HCT116 (cell line): Measurements from ENCODE around the gene RUBCN. TPM values are rescaled to one million over a fixed set of nuclear protein-coding genes. Genes with fewer than 3 reads are reported as not detected.
A peak's percentile ranks its signal among the peaks of the same experiment; 100 is the strongest.
"Not testable (repeated sequence)": the region's sequence is repeated elsewhere in the genome, so short reads cannot be mapped to it uniquely, and the experiment has no call there.

Experiments used
- ATAC-seq: fragments of 200-7000 bp; cut with Tn5 transposase; 2 replicates; pipeline ENCODE4 v1.9.1; 2020; ENCODE audit warnings: mild to moderate bottlenecking, moderate library complexity
- BruUV-seq: library from RNA; stranded (reverse); fragments of 400-500 nt; replicated peaks from 2 replicates; lab custom pipeline; 2021; lab: Mats Ljungman, UMichigan
- CTCF ChIA-PET: fragments of 300-600 bp; sonication (Branson Sonifier 250); formaldehyde crosslinking; loops from one replicate; lab custom pipeline; 2021; ENCODE audit warnings: antibody characterized with exemption; lab: Charles Lee
- POLR2A ChIA-PET: fragments of 300-600, 350-600 bp; sonication (Branson Sonifier 250); formaldehyde crosslinking; loops from one replicate; lab custom pipeline; 2021; ENCODE audit warnings: antibody characterized with exemption; lab: Charles Lee
- RAD21 ChIA-PET, 2 experiments: fragments of 300-600 bp; sonication (Branson Sonifier 250); formaldehyde crosslinking; loops; one replicate each; lab custom pipeline; 2023; ENCODE audit warnings: low total read pairs in 2 of 2; ENCODE audit not compliant: uncharacterized antibody in 2 of 2, unreplicated experiment in 2 of 2, low non-redundant PET in 1 of 2; lab: Charles Lee
- DNase-seq: peaks from one replicate; pipeline ENCODE4 v3.0.0-alpha.2; 2010; ENCODE audit warnings: low read depth, low spot score
- H2AFZ ChIP-seq: fragments of 200-600 bp; shearing (Covaris generic), sonication (generic); 2 replicates; pipeline ENCODE4 v1.6.1; 2017; ENCODE audit warnings: low read depth, mixed run types, mixed read lengths, antibody characterized with exemption, low read length; ENCODE audit not compliant: poor library complexity, severe bottlenecking
- H3K27ac ChIP-seq: 2 replicates; pipeline ENCODE4 v1.5.1; 2012; ENCODE audit warnings: low read depth, low read length
- H3K27me3 ChIP-seq: fragments of 200-600 bp; sonication (generic); 2 replicates; pipeline ENCODE4 v1.6.1; 2016; ENCODE audit warnings: mixed run types, low read length, mixed read lengths; ENCODE audit not compliant: insufficient read depth
- H3K36me3 ChIP-seq, 2 experiments: fragments of 200-500 bp in 1 of 2; fragments of 200-600 bp in 1 of 2; sonication (Bioruptor generic) in 1 of 2; sonication (generic) in 1 of 2; 2 replicates each; pipeline versions ENCODE4 v1.5.1 to v1.6.1; 2014 to 2016; ENCODE audit warnings: low read length in 2 of 2, inconsistent platforms in 1 of 2, mixed read lengths in 1 of 2, mixed run types in 1 of 2; ENCODE audit not compliant: insufficient read depth in 2 of 2, control insufficient read depth in 1 of 2
- H3K4me1 ChIP-seq, 2 experiments: fragments of 200-600 bp in 1 of 2; sonication (generic) in 1 of 2; 2 replicates each; pipeline versions ENCODE4 v1.5.1 to v1.6.1; 2012 to 2017; ENCODE audit warnings: low read length in 2 of 2, inconsistent platforms in 1 of 2, mild to moderate bottlenecking in 1 of 2, mixed read lengths in 1 of 2, mixed run types in 1 of 2, moderate library complexity in 1 of 2; ENCODE audit not compliant: insufficient read depth in 2 of 2, control insufficient read depth in 1 of 2
- H3K4me2 ChIP-seq: fragments of 200-600 bp; sonication (generic); 2 replicates; pipeline ENCODE4 v1.6.1; 2017; ENCODE audit warnings: mixed run types, low read length, mixed read lengths
- H3K4me3 ChIP-seq, 2 experiments: fragments of 200-600 bp in 1 of 2; sonication (generic) in 1 of 2; replicated peaks in 1 of 2; 2 replicates each; pipeline ENCODE4 v1.5.1; 2011 to 2016; ENCODE audit warnings: low read length in 2 of 2, control low read depth in 1 of 2, low read depth in 1 of 2, mild to moderate bottlenecking in 1 of 2, mixed read lengths in 1 of 2, mixed run types in 1 of 2
- H3K79me2 ChIP-seq: fragments of 200-600 bp; sonication (generic); 2 replicates; pipeline ENCODE4 v1.6.1; 2017; ENCODE audit warnings: mild to moderate bottlenecking, mixed run types, low read length, moderate library complexity, mixed read lengths; ENCODE audit not compliant: insufficient read depth
- H3K9ac ChIP-seq: fragments of 200-600 bp; sonication (generic); 2 replicates; pipeline ENCODE4 v1.6.1; 2016; ENCODE audit warnings: low read length, mixed read lengths
- H3K9me2 ChIP-seq: fragments of 200-600 bp; sonication (generic), shearing (Covaris generic); 2 replicates; pipeline ENCODE4 v1.6.1; 2017; ENCODE audit warnings: mixed run types, mild to moderate bottlenecking, moderate library complexity; ENCODE audit not compliant: insufficient read depth
- H3K9me3 ChIP-seq, 2 experiments: fragments of 200-500 bp in 1 of 2; fragments of 200-600 bp in 1 of 2; sonication (Bioruptor generic) in 1 of 2; sonication (generic) in 1 of 2; 2 replicates each; pipeline ENCODE4 v1.6.1; 2014 to 2017; ENCODE audit warnings: low read length in 2 of 2, mixed read lengths in 2 of 2, inconsistent platforms in 1 of 2, low read depth in 1 of 2, mild to moderate bottlenecking in 1 of 2, mixed run types in 1 of 2, moderate library complexity in 1 of 2; ENCODE audit not compliant: control insufficient read depth in 1 of 2, insufficient read depth in 1 of 2
- H4K20me1 ChIP-seq: fragments of 200-600 bp; sonication (generic), shearing (Covaris generic); 2 replicates; pipeline ENCODE4 v1.6.1; 2017; ENCODE audit warnings: mixed run types, mild to moderate bottlenecking, moderate library complexity; ENCODE audit not compliant: insufficient read depth
- RAD21 ChIP-seq: IDR thresholded peaks from 2 replicates; pipeline ENCODE4 v1.6.1; 2012; ENCODE audit warnings: low read depth, mild to moderate bottlenecking
- intact Hi-C: fragments of 100-400 bp; cut with micrococcal nuclease; formaldehyde crosslinking; loops from 2 replicates; pipeline ENCODE4 v1.10.0; 2022
- total RNA-seq: library from RNA; stranded (reverse); gene quantifications from one replicate; pipeline ENCODE4 v1.2.1, GENCODE V29; 2021; ENCODE audit not compliant: unreplicated experiment
- TF ChIP-seq, protein P1 (sequence below), 3 experiments: fragments of 200-600 bp in 1 of 3; sonication (generic) in 1 of 3; IDR thresholded peaks in 2 of 3; conservative IDR thresholded peaks in 1 of 3; 2 replicates each; pipeline ENCODE4 v1.5.1; 2012 to 2017; ENCODE audit warnings: low read depth in 2 of 3, low read length in 2 of 3, antibody characterized with exemption in 1 of 3, borderline replicate concordance in 1 of 3, control low read depth in 1 of 3, mild to moderate bottlenecking in 1 of 3, mixed read lengths in 1 of 3, mixed run types in 1 of 3, moderate library complexity in 1 of 3; ENCODE audit not compliant: insufficient read depth in 1 of 3

Gene RUBCN
- total RNA-seq, 1 experiment from 2014 or later = 21.4 TPM

- CTCF ChIA-PET, H3K9ac ChIP-seq, intact Hi-C loops, DNase-seq, H2AFZ ChIP-seq, RAD21 ChIA-PET, H3K9me3 ChIP-seq, BruUV-seq, H3K4me1 ChIP-seq, ATAC-seq, H3K79me2 ChIP-seq, H3K27me3 ChIP-seq, H3K4me3 ChIP-seq, POLR2A ChIA-PET, H4K20me1 ChIP-seq, H3K36me3 ChIP-seq, H3K27ac ChIP-seq, H3K4me2 ChIP-seq, H3K9me2 ChIP-seq: not testable (repeated sequence)
Observed at GRCh38 chr3:197646294-197646693, 90.4 kb downstream of the RUBCN start.

DNA sequence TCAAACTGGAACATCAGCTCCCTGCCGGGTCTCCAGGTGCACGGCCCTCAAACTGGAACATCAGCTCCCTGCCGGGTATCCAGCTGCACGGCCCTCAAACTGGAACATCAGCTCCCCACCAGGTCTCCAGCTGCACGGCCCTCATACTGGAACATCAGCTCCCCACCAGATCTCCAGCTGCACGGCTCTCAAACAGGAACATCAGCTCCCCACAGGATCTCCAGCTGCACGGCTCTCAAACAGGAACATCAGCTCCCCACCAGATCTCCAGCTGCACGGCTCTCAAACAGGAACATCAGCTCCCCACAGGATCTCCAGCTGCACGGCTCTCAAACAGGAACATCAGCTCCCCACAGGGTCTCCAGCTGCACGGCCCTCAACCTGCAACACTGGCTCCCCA lies 99.1 kb downstream of the RUBCN start:
- H3K4me1 ChIP-seq, CTCF ChIA-PET, H2AFZ ChIP-seq, H3K4me2 ChIP-seq, BruUV-seq, H3K4me3 ChIP-seq, H3K9me3 ChIP-seq, DNase-seq, POLR2A ChIA-PET, RAD21 ChIA-PET, H3K27ac ChIP-seq, H3K9me2 ChIP-seq, H4K20me1 ChIP-seq, H3K9ac ChIP-seq, H3K36me3 ChIP-seq, intact Hi-C loops, H3K27me3 ChIP-seq, ATAC-seq, H3K79me2 ChIP-seq: not testable (repeated sequence)

- CTCF ChIA-PET = interaction anchor here (1.2 kb wide), 1 partner anchor 33 kb away, joined by 6 read pairs; no protein-coding TSS in a partner anchor
- H3K9me2 ChIP-seq, RAD21 ChIA-PET, H3K79me2 ChIP-seq, intact Hi-C loops, ATAC-seq, H3K4me1 ChIP-seq, H3K9me3 ChIP-seq, H3K4me2 ChIP-seq, BruUV-seq, H2AFZ ChIP-seq, POLR2A ChIA-PET, H3K9ac ChIP-seq, H3K27ac ChIP-seq, H3K27me3 ChIP-seq, H4K20me1 ChIP-seq, DNase-seq, H3K36me3 ChIP-seq, H3K4me3 ChIP-seq: not testable (repeated sequence)
- TF ChIP-seq, protein P1, sequence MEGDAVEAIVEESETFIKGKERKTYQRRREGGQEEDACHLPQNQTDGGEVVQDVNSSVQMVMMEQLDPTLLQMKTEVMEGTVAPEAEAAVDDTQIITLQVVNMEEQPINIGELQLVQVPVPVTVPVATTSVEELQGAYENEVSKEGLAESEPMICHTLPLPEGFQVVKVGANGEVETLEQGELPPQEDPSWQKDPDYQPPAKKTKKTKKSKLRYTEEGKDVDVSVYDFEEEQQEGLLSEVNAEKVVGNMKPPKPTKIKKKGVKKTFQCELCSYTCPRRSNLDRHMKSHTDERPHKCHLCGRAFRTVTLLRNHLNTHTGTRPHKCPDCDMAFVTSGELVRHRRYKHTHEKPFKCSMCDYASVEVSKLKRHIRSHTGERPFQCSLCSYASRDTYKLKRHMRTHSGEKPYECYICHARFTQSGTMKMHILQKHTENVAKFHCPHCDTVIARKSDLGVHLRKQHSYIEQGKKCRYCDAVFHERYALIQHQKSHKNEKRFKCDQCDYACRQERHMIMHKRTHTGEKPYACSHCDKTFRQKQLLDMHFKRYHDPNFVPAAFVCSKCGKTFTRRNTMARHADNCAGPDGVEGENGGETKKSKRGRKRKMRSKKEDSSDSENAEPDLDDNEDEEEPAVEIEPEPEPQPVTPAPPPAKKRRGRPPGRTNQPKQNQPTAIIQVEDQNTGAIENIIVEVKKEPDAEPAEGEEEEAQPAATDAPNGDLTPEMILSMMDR (IDR thresholded peaks at IDR 0.05 in 2 of 3, conservative IDR thresholded peaks at IDR 0.05 in 1 of 3; ENCODE audit: borderline replicate concordance in 1 of 3, insufficient read depth in 1 of 3, low read depth in 2 of 3, low read length in 2 of 3) = peak in 2 of 3 experiments; percentile 40 to 44; a peak in 3 of 6 replicates
- TF ChIP-seq RAD21 = peak; percentile 41
Observed at GRCh38 chr3:197631989-197632388, 104.7 kb downstream of the RUBCN start.

GRCh38 chr3:197630766-197631165 lies 105.9 kb downstream of the RUBCN start:
- H2AFZ ChIP-seq, H3K9me2 ChIP-seq, H3K9ac ChIP-seq, H4K20me1 ChIP-seq, POLR2A ChIA-PET, DNase-seq, ATAC-seq, intact Hi-C loops, H3K4me2 ChIP-seq, H3K79me2 ChIP-seq, BruUV-seq, CTCF ChIA-PET, H3K4me3 ChIP-seq, H3K4me1 ChIP-seq, H3K9me3 ChIP-seq, H3K36me3 ChIP-seq, H3K27me3 ChIP-seq, H3K27ac ChIP-seq, RAD21 ChIA-PET: not testable (repeated sequence)
